SH-SY5Y (cell line): ENCODE data around the gene CUL3.

ENCODE experiments used
- GATA2 ChIP-seq: IDR thresholded peaks from 2 replicates; pipeline ENCODE4 v1.6.1; 2011; ENCODE audit warnings: mild to moderate bottlenecking, low read depth, low read length
- GATA3 ChIP-seq: IDR thresholded peaks from 2 replicates; pipeline ENCODE4 v1.6.1; 2011; ENCODE audit warnings: low read depth, mild to moderate bottlenecking, low read length, moderate library complexity

- no peak for TF ChIP-seq GATA2
- no peak for TF ChIP-seq GATA3
Observed at GRCh38 chr2:224427471-224427870, 157.7 kb downstream of the CUL3 start.
